GM12872 (cell line): Measurements from ENCODE around the gene ZNF646.

Experiments used
- TF ChIP-seq, protein P1 (sequence below): IDR thresholded peaks from 3 replicates; pipeline ENCODE4 v1.5.1; 2011; ENCODE audit warnings: low read depth, mild to moderate bottlenecking, low read length, moderate library complexity; ENCODE audit not compliant: insufficient read depth

Gene ZNF646

DNA sequence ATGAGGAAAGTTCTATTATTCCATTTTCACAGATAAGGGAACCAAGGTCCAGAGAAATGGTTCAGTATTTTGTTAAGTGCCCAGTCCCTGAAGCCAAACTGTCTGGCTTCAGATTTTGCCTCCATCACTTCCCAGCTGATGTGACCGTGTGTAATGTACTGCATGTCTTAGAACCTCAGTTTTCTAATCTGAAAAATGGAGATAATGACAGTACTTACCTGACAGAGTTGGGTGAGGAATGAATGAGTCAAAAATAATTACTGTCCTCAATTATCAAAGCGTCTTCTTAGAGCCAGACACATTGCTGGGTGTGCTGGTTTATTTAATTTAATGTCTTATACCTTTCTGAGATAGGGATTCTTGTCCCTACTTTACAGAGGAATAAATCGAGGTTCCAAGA, 6.9 kb upstream of the ZNF646 start:
- TF ChIP-seq, protein P1, sequence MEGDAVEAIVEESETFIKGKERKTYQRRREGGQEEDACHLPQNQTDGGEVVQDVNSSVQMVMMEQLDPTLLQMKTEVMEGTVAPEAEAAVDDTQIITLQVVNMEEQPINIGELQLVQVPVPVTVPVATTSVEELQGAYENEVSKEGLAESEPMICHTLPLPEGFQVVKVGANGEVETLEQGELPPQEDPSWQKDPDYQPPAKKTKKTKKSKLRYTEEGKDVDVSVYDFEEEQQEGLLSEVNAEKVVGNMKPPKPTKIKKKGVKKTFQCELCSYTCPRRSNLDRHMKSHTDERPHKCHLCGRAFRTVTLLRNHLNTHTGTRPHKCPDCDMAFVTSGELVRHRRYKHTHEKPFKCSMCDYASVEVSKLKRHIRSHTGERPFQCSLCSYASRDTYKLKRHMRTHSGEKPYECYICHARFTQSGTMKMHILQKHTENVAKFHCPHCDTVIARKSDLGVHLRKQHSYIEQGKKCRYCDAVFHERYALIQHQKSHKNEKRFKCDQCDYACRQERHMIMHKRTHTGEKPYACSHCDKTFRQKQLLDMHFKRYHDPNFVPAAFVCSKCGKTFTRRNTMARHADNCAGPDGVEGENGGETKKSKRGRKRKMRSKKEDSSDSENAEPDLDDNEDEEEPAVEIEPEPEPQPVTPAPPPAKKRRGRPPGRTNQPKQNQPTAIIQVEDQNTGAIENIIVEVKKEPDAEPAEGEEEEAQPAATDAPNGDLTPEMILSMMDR = no peak

GRCh38 chr16:31071861-31072260, 2.4 kb upstream of the ZNF646 start:
- TF ChIP-seq, protein P1 = no peak

GRCh38 chr16:31072540-31073141, 1.6 kb upstream of the ZNF646 start:
- TF ChIP-seq, protein P1 = no peak

GRCh38 chr16:31073142-31073969, 866 bp upstream of the ZNF646 start:
- TF ChIP-seq, protein P1 = no peak

DNA sequence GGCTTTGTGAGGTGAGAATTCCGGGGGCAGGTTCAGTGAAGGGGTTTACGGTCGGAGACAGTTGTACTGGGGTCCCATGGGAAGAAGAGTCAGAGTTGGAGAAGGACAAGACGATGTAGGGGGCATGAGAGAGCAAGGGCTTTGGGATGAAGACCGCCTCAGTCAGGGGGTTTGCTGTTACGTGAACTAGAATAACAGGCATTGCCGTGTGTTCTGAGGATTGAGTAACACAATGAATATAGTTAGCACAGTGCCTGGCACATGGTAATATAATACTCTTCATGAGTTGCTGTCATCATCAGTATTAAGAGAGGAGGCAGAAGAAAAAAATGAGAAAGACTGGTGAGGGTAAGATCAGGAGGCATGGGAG, 577 bp downstream of the ZNF646 start:
- TF ChIP-seq, protein P1 = 0 out of 3 replicates have a peak, but pooled peaks have one; percentile 3

GRCh38 chr16:31076319-31076718, 2.1 kb downstream of the ZNF646 start:
- TF ChIP-seq, protein P1 = no peak

GRCh38 chr16:31077024-31077423, 2.8 kb downstream of the ZNF646 start:
- TF ChIP-seq, protein P1 = no peak
